ENCODE results near the gene LIMS4. TPM values are rescaled to one million over a fixed set of nuclear protein-coding genes. Genes with fewer than 3 reads are reported as not detected.
"Not testable (repeated sequence)": the region's sequence is repeated elsewhere in the genome, so short reads cannot be mapped to it uniquely, and the experiment has no call there.

The LIMS4 gene
- total and polyA plus RNA-seq, 2 of the 13 experiments (the other 11 are each of a cell fraction or from before 2014, with no cell fraction given), result 0.86 to 1.1 TPM

DNA sequence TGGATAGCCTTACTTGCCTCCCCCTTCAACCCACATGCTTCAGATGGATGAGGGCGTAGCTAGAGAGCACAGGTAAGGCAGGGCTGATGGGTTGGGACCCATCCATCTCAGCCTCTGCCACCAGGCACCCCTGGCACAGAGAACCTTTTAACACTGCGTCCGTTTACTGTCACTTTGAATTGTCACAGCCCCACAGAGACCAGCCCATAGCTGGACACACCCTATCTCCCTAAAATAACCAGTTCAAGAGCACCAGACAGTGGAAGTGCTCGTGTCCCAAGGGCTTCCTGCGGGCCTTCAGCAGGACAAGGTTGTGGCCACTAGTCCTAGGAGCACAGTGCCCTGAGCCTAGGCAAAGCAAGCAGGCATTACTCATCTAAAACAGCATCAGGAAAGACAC lies 76.6 kb downstream of the LIMS4 start:
- no CpG with 5 or more reads among the region's 5 CpGs for WGBS (ENCODE audit: low lambda C conversion rate)

More for the DNA sequence above, 76.6 kb downstream of the LIMS4 start:
- POLR2A ChIA-PET; H3K9ac ChIP-seq (ENCODE audit: insufficient read depth, low read depth, low read length); H2AFZ ChIP-seq (ENCODE audit: low read length); H3K4me1 ChIP-seq (ENCODE audit: insufficient read depth, low read length); in situ Hi-C loops (cut with HindIII; ENCODE audit: extremely low pct_ligation_motif_present, low pct_unique_long_range_greater_than_20kb); H3K4me3 ChIP-seq (replicated peaks in 1 of 3; ENCODE audit: insufficient read depth in 1 of 3, low read depth in 2 of 3, low read length in 3 of 3); H3K27me3 ChIP-seq (ENCODE audit: control insufficient read depth in 1 of 2, insufficient read depth in 2 of 2, low read length in 2 of 2); ATAC-seq; H3K27ac ChIP-seq (ENCODE audit: extremely low read length, insufficient read depth, low read length); H4K20me1 ChIP-seq (ENCODE audit: insufficient read depth, low read length); BruUV-seq (replicated peaks); H3K9me3 ChIP-seq (ENCODE audit: low read length); FAIRE-seq; DNase-seq (ENCODE audit: low spot score); H3K36me3 ChIP-seq (replicated peaks in 1 of 2; ENCODE audit: control insufficient read depth in 1 of 2, insufficient read depth in 2 of 2, low read length in 2 of 2); CTCF ChIA-PET (ENCODE audit: low intra/inter-chr PET ratio, low total read pairs); H3K79me2 ChIP-seq (ENCODE audit: insufficient read depth, low read length); intact Hi-C loops (cut with micrococcal nuclease; ENCODE audit: unreplicated experiment); H3K4me2 ChIP-seq (ENCODE audit: low read depth, low read length): not testable (repeated sequence)

Small RNAs within 50 kb of the gene (small RNA-seq; reads per million reads assigned to genes)
- gene AC108938.1 (ENCODE audit: insufficient read depth in 2 of 3, insufficient read length in 3 of 3, low read depth in 2 of 3, low replicate concordance in 1 of 3), result 0 reads per million in 3 experiments

Other genes starting within 250 kb of the LIMS4 start
- gene RGPD6, start 104.4 kb upstream of the LIMS4 start, total RNA-seq (2016; rRNA removed; fragmentation: Illumina TruSeq; extraction: Trizol), result 28.4 and 33.2 TPM in 2 replicates
- gene RGPD6, start 104.4 kb upstream of the LIMS4 start, polyA plus RNA-seq (2011; rRNA removed), result 8.6 and 12.0 TPM in 2 replicates
- gene BUB1, start 205.2 kb upstream of the LIMS4 start, total RNA-seq (2016; rRNA removed; fragmentation: Illumina TruSeq; extraction: Trizol), result 52.6 and 84.1 TPM in 2 replicates
- gene BUB1, start 205.2 kb upstream of the LIMS4 start, polyA plus RNA-seq (2011; rRNA removed), result 15.2 and 27.8 TPM in 2 replicates

Measured in HepG2 (cell line).